Stimulated activated CD8-positive, alpha-beta memory T cell treated with anti-CD3 and anti-CD28 coated beads, Interleukin-15, amount 100 ng/mL, for 1 hour (primary cell): ENCODE data around the gene HCN2.
"Not testable (repeated sequence)": the region's sequence is repeated elsewhere in the genome, so short reads cannot be mapped to it uniquely, and the experiment has no call there.

Experiments
- DNase-seq: peaks from one replicate; pipeline ENCODE4 v3.0.0-alpha.2; 2020; ENCODE audit warnings: low read depth

Gene HCN2

GRCh38 chr19:605061-605971 is 15.6 kb downstream of the HCN2 start:
- DNase-seq = not testable (repeated sequence)

GRCh38 chr19:607301-608154 is 17.8 kb downstream of the HCN2 start:
- no peak for DNase-seq

- no peak for DNase-seq
Measured at GRCh38 chr19:608155-609003, 18.7 kb downstream of the HCN2 start.

GRCh38 chr19:609004-609346 is 19.3 kb downstream of the HCN2 start:
- no peak for DNase-seq

- no peak for DNase-seq
Measured at GRCh38 chr19:610071-610800, 20.6 kb downstream of the HCN2 start.

- no peak for DNase-seq
Measured at GRCh38 chr19:610801-611480, 21.3 kb downstream of the HCN2 start.

GRCh38 chr19:611481-611868 is 21.8 kb downstream of the HCN2 start:
- DNase-seq = no peak

- DNase-seq = no peak
Measured at GRCh38 chr19:612941-613340, 23.3 kb downstream of the HCN2 start.

- DNase-seq = no peak
Measured at GRCh38 chr19:613732-614567, 24.3 kb downstream of the HCN2 start.

GRCh38 chr19:615619-616018 is 25.9 kb downstream of the HCN2 start:
- no peak for DNase-seq

GRCh38 chr19:616062-616700 is 26.5 kb downstream of the HCN2 start:
- DNase-seq = no peak

GRCh38 chr19:616747-617526 is 27.3 kb downstream of the HCN2 start:
- DNase-seq = no peak

GRCh38 chr19:617551-618246 is 28.0 kb downstream of the HCN2 start:
- no peak for DNase-seq

GRCh38 chr19:618247-618619 is 28.6 kb downstream of the HCN2 start:
- no peak for DNase-seq

GRCh38 chr19:618674-619285 is 29.1 kb downstream of the HCN2 start:
- DNase-seq = no peak

GRCh38 chr19:619286-620002 is 29.8 kb downstream of the HCN2 start:
- DNase-seq = no peak
